ENCODE data around the gene CXCL10. TPM values are rescaled to one million over a fixed set of nuclear protein-coding genes. Genes with fewer than 3 reads are reported as not detected.

Gene CXCL10
- total RNA-seq, 2 donors from 2014 or later: 0.28 TPM; not detected in 1

- H3K4me1 ChIP-seq: no peaks in the 10 kb centered on the region
- H3K27me3 ChIP-seq: no peaks in the 10 kb centered on the region
- TF ChIP-seq, protein P1, sequence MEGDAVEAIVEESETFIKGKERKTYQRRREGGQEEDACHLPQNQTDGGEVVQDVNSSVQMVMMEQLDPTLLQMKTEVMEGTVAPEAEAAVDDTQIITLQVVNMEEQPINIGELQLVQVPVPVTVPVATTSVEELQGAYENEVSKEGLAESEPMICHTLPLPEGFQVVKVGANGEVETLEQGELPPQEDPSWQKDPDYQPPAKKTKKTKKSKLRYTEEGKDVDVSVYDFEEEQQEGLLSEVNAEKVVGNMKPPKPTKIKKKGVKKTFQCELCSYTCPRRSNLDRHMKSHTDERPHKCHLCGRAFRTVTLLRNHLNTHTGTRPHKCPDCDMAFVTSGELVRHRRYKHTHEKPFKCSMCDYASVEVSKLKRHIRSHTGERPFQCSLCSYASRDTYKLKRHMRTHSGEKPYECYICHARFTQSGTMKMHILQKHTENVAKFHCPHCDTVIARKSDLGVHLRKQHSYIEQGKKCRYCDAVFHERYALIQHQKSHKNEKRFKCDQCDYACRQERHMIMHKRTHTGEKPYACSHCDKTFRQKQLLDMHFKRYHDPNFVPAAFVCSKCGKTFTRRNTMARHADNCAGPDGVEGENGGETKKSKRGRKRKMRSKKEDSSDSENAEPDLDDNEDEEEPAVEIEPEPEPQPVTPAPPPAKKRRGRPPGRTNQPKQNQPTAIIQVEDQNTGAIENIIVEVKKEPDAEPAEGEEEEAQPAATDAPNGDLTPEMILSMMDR (IDR thresholded peaks at IDR 0.05): no peak
- H3K4me3 ChIP-seq: no peak overlapping the region
- H3K36me3 ChIP-seq: peaks cover 81% of the 10 kb centered on the region
- DNase-seq (ENCODE audit: low spot score): no peak
- no peaks in the 10 kb centered on the region for H3K9me3 ChIP-seq
- H3K27ac ChIP-seq: no peak overlapping the region
Observed at GRCh38 chr4:75976177-75976576, 47.1 kb downstream of the CXCL10 start.

GRCh38 chr4:75973766-75974165, 49.5 kb downstream of the CXCL10 start:
- Histone ChIP-seq H3K9me3 (no peaks in the 10 kb centered on the region), H3K27me3 (no peaks in the 10 kb centered on the region), H3K27ac (no peak overlapping the region), H3K36me3 (peaks cover 90% of the 10 kb centered on the region), H3K4me1 (no peaks in the 10 kb centered on the region), H3K4me3 (no peak overlapping the region)
- TF ChIP-seq, protein P1 (IDR thresholded peaks at IDR 0.05): no peak
- DNase-seq (ENCODE audit: low spot score): no peak

Other genes starting within 250 kb of the CXCL10 start
- not detected for gene PPEF2, start 121.0 kb downstream of the CXCL10 start, total RNA-seq
- 10 to 100 TPM; 39.5 to 54.6 TPM for gene NAAA, start 82.5 kb downstream of the CXCL10 start, total RNA-seq
- 10 to 100 TPM; 22.1 to 22.6 TPM for gene SDAD1, start 32.6 kb downstream of the CXCL10 start, total RNA-seq
- 1 to 10 TPM; 1.0 to 2.6 TPM for gene CXCL9, start 16.0 kb downstream of the CXCL10 start, total RNA-seq
- not detected for gene CXCL11, start 12.6 kb upstream of the CXCL10 start, total RNA-seq
- gene ART3, start 51.2 kb upstream of the CXCL10 start, total RNA-seq: 100 to 1,000 TPM in 1 of 2 donors, 10 to 100 TPM in 1; 75.6 to 139 TPM
- gene NUP54, start 124.9 kb upstream of the CXCL10 start, total RNA-seq: 10 to 100 TPM; 13.7 to 14.9 TPM
- gene SCARB2, start 190.3 kb upstream of the CXCL10 start, total RNA-seq: 100 to 1,000 TPM in 1 of 2 donors, 10 to 100 TPM in 1; 86.4 to 103 TPM
- 1 to 10 TPM; 1.0 to 2.2 TPM for gene FAM47E, start 228.2 kb upstream of the CXCL10 start, total RNA-seq

Measured in right atrium auricular region (tissue), 2 donors.